ENCODE data around the gene STXBP6. TPM values are rescaled to one million over a fixed set of nuclear protein-coding genes. Genes with fewer than 3 reads are reported as not detected.

The STXBP6 gene
- total and polyA plus RNA-seq, 2 of the 13 experiments (the other 11 are each of a cell fraction or from before 2014, with no cell fraction given), result 35.3 to 42.8 TPM

GRCh38 chr14:25044106-25044698, 5.7 kb downstream of the STXBP6 start:
- POLR2A ChIA-PET, result no interaction called here
- peaks cover 2% of the 10 kb centered on the region for H3K79me2 ChIP-seq (ENCODE audit: insufficient read depth, low read length)
- no peak overlapping the region for H3K9ac ChIP-seq (ENCODE audit: insufficient read depth, low read depth, low read length)
- no peak overlapping the region for H3K4me3 ChIP-seq (replicated peaks in 1 of 3; ENCODE audit: insufficient read depth in 1 of 3, low read depth in 2 of 3, low read length in 3 of 3)
- ATAC-seq (no peak), FAIRE-seq (no peak), DNase-seq (ENCODE audit: low spot score) (no peak)
- no peaks in the 10 kb centered on the region for H3K9me3 ChIP-seq (ENCODE audit: low read length)
- no peak overlapping the region for H3K27ac ChIP-seq (ENCODE audit: extremely low read length, insufficient read depth, low read length)
- peaks cover 0 to 3% of the 10 kb centered on the region in 2 experiments; a peak in 2 of 5 replicates for H3K27me3 ChIP-seq (ENCODE audit: control insufficient read depth in 1 of 2, insufficient read depth in 2 of 2, low read length in 2 of 2)
- CTCF ChIA-PET (ENCODE audit: low intra/inter-chr PET ratio, low total read pairs), result interaction anchor here (1.2 to 2.4 kb wide), 3 partner anchors 238 to 309 kb away, joined by 3 to 31 read pairs (median 13); no protein-coding TSS in a partner anchor
- H4K20me1 ChIP-seq (ENCODE audit: insufficient read depth, low read length), result no peaks in the 10 kb centered on the region
- BruUV-seq (replicated peaks), result no TSS peak
- WGBS (ENCODE audit: low lambda C conversion rate), result 72% methylated on average over 7 of the region's 7 CpGs
- H3K4me2 ChIP-seq (ENCODE audit: low read depth, low read length), result no peak overlapping the region
- H2AFZ ChIP-seq (ENCODE audit: low read length), result no peak overlapping the region
- in situ Hi-C loops (cut with HindIII; ENCODE audit: extremely low pct_ligation_motif_present, low pct_unique_long_range_greater_than_20kb), result loop anchor here (5.0 kb wide), 2 partner anchors 237 to 307 kb away; no protein-coding TSS in a partner anchor
- intact Hi-C loops (cut with micrococcal nuclease; ENCODE audit: unreplicated experiment), result no loop called here
- H3K4me1 ChIP-seq (ENCODE audit: insufficient read depth, low read length), result peaks cover 52% of the 10 kb centered on the region
- no peaks in the 10 kb centered on the region for H3K36me3 ChIP-seq (replicated peaks in 1 of 2; ENCODE audit: control insufficient read depth in 1 of 2, insufficient read depth in 2 of 2, low read length in 2 of 2)
- TF ChIP-seq SAP130 (CRISPR knock-in tag; IDR thresholded peaks at IDR 0.05; ENCODE audit: low read depth), result no peak
- TF ChIP-seq NFRKB (IDR thresholded peaks at IDR 0.05), result no peak
- no peak for TF ChIP-seq ZFP37 (CRISPR knock-in tag; IDR thresholded peaks at IDR 0.05; ENCODE audit: borderline replicate concordance)
- no peak for TF ChIP-seq KLF15 (CRISPR knock-in tag; IDR thresholded peaks at IDR 0.05; ENCODE audit: borderline replicate concordance)
- no peak for TF ChIP-seq ARID2 (CRISPR knock-in tag; IDR thresholded peaks at IDR 0.05; ENCODE audit: borderline replicate concordance)
- no peak for TF ChIP-seq ZNF142 (CRISPR knock-in tag; IDR thresholded peaks at IDR 0.05)
- TF ChIP-seq ZNF414 (CRISPR knock-in tag; IDR thresholded peaks at IDR 0.05), result no peak
- no peak for TF ChIP-seq ZNF749 (CRISPR knock-in tag; IDR thresholded peaks at IDR 0.05; ENCODE audit: borderline replicate concordance)
- no peak for TF ChIP-seq BRF2 (CRISPR knock-in tag; IDR thresholded peaks at IDR 0.05)
- no peak for TF ChIP-seq ZNF576 (CRISPR knock-in tag; IDR thresholded peaks at IDR 0.05)
- TF ChIP-seq PRDM10 (CRISPR knock-in tag; IDR thresholded peaks at IDR 0.05; ENCODE audit: low read depth), result no peak
- no peak for TF ChIP-seq CEBPB (IDR thresholded peaks at IDR 0.05; ENCODE audit: borderline replicate concordance, low read depth, low read length)

Data from HepG2 (cell line).